GM19463 (cell line): Measurements from ENCODE around the gene TNP2.
"Not testable (repeated sequence)": the region's sequence is repeated elsewhere in the genome, so short reads cannot be mapped to it uniquely, and the experiment has no call there.

Experiments used
- ATAC-seq: cut with Tn5 transposase; IDR thresholded peaks from one replicate; pipeline ENCODE4 v1.9.1; 2021; ENCODE audit warnings: mild to moderate bottlenecking, moderate library complexity; ENCODE audit not compliant: unreplicated experiment

The TNP2 gene

GRCh38 chr16:11225677-11226549 is 43.2 kb downstream of the TNP2 start:
- ATAC-seq = no peak

- ATAC-seq = peak; percentile 78
Observed at GRCh38 chr16:11224894-11225676, 44.0 kb downstream of the TNP2 start.

GRCh38 chr16:11224096-11224893 is 44.8 kb downstream of the TNP2 start:
- peak; percentile 48 for ATAC-seq

GRCh38 chr16:11220507-11220906 is 48.6 kb downstream of the TNP2 start:
- not testable (repeated sequence) for ATAC-seq

- no peak for ATAC-seq
Observed at GRCh38 chr16:11219178-11219577, 49.9 kb downstream of the TNP2 start.

- no peak for ATAC-seq
Observed at GRCh38 chr16:11218604-11218962, 50.5 kb downstream of the TNP2 start.
